PC-9 (cell line): ENCODE data around the gene ACO1.

Source experiments
- CTCF ChIP-seq: fragments of 200-600 bp; sonication (generic); conservative IDR thresholded peaks from 2 replicates; pipeline ENCODE4 v1.6.1; 2017; ENCODE audit warnings: mixed run types, antibody characterized with exemption, mild to moderate bottlenecking, moderate library complexity
- EZH2 ChIP-seq: fragments of 200-600 bp; sonication (generic); IDR thresholded peaks from 2 replicates; pipeline ENCODE4 v1.8.0; 2017; ENCODE audit warnings: antibody characterized with exemption, low read depth

GRCh38 chr9:32398207-32398606 is 13.8 kb downstream of the ACO1 start:
- TF ChIP-seq CTCF (no peak), EZH2 (no peak)
